Skin of body (tissue), 2 donors: Measurements from ENCODE around the gene KLHDC4. TPM values are rescaled to one million over a fixed set of nuclear protein-coding genes. Genes with fewer than 3 reads are reported as not detected.
"Not testable (repeated sequence)": the region's sequence is repeated elsewhere in the genome, so short reads cannot be mapped to it uniquely, and the experiment has no call there.

Source experiments
- DNase-seq: peaks from one replicate; lab custom pipeline; 2025; lab: John Stamatoyannopoulos, UW
- total RNA-seq: library from RNA; depleted of rRNA; stranded (reverse); fragments of >200 nt; gene quantifications from one replicate; pipeline ENCODE4 v1.2.3, GENCODE V29; 2014

The KLHDC4 gene
- total RNA-seq, 1 donor from 2014 or later = 18.7 TPM

DNA sequence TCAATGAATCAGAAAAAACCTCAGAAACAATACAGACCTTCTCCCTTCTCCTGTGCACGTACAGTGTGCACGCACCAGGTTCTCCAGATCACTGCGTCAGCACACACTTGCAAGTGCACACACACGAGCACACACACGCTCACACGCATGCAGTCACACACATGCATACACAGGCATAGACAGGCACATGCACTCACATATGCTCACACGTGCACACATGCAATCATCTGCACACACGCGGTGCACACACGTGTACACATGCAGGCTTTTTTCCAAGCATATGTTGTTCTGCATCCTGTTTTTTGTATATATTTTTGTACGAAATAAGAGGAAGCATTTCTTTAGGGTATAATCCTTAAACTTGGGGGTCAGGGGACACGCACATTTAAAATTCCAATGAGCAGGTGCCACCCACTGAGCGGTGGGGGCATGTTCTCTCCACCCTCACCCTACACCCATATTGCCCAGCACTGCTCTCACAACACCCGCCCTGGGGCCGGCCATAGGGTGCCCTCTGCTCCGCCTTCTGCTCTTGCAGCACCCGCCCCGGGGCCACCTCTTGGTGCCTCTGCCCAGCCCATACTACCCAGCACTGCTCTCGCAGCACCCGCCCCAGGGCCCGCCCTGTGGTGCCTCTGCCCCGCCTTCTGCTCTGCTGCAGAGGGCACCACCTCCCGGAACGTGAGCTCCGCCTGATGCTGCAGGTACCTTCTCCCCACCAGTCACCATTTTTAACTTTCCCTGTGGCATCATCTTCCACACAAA lies 20.9 kb downstream of the KLHDC4 start:
- DNase-seq = no peak

- DNase-seq = no peak
Measured at GRCh38 chr16:87742781-87743490, 22.9 kb downstream of the KLHDC4 start.

- DNase-seq = no peak
Measured at GRCh38 chr16:87741700-87742415, 23.9 kb downstream of the KLHDC4 start.

GRCh38 chr16:87740909-87741424 lies 24.8 kb downstream of the KLHDC4 start:
- no peak for DNase-seq

DNA sequence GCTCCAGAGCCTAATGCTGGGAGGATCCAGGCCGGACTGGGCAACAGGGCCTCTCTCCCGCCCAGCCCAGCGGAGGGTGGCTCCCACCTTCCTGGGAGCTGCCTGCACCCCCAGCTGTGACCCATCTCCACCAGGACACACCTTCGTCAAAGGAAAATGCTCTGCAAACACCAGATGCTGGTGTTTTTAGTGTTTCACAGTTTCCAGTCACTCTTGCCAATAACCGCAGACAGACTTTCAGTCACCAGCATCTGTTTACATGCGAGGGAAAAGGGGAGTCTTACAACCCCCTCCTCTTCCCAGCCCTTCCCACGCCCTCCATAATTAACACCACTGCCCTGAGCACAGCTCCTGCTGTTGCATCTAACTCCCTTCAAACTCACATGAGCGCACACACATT lies 25.3 kb downstream of the KLHDC4 start:
- DNase-seq = peak; percentile 63

- no peak for DNase-seq
Measured at GRCh38 chr16:87739801-87740200, 26.0 kb downstream of the KLHDC4 start.

DNA sequence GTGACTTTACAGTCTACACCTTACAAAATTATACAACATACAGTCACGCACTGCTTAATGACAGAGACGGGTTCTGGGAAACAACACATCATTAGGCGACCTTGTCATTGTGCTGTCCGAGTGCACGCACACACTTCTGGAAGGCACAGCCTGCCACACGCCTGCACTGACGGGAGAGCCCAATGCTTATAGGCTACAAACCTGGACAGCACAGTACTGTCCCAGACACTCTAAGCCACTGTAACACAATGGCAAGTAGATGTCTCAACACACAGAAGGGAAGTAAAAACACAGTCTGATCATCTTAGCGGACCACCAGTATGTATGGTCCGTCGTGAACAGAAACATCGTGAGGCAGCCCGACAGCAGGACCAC lies 29.8 kb downstream of the KLHDC4 start:
- no peak for DNase-seq

DNA sequence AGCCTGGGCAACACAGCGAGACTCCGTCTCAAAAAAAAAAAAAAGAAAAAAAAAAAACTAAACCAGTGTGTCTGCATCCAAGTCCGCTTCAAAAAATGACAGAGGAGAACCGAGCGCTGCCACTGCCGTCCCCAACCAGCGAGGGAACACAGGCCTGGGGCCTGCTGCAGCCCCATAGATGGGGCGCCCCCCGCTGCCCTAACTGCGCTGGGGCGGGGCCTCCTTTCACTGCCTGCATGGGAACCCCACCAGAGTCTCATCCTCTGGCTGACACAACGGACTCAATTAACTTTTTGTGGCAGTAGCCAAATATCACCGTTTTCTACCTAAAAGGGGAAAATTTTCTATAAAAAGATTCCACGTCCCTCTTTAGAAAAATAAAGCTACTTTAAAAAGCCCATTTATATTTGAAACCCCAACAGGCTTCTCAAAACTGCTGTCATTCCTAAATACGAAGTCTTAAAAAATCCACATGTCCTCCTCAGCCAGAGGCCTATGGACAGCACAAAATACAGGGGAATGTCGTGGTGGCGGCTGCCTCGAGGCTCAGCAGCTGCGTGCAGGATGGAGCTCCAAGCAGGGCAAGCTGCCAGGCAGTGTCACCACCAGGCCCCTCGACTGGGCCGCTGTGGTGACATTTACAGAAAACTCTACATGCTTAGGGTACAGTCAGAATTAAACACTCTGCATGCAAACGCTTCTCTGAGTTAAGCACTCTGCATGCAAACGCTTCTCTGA lies 30.3 kb downstream of the KLHDC4 start:
- DNase-seq = no peak

DNA sequence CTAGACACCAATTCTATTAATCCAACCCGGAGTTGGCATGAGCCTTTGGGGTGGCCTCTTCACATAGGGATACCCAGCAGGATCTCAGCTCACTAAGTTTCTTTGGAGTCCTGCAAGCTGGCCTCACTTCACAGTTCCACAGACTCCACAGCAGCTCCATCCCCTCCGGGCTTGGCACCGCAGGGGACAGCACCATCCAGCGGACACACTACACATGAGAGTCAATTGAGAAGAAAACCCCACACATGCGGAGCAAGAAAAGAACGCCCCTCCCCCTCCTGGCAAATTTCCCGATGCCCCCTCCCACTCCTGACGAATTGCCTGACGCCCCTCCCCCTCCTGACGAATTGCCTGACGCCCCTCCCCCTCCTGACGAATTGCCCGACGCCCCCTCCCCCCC lies 31.1 kb downstream of the KLHDC4 start:
- no peak for DNase-seq

GRCh38 chr16:87733190-87733589 lies 32.6 kb downstream of the KLHDC4 start:
- DNase-seq = no peak

DNA sequence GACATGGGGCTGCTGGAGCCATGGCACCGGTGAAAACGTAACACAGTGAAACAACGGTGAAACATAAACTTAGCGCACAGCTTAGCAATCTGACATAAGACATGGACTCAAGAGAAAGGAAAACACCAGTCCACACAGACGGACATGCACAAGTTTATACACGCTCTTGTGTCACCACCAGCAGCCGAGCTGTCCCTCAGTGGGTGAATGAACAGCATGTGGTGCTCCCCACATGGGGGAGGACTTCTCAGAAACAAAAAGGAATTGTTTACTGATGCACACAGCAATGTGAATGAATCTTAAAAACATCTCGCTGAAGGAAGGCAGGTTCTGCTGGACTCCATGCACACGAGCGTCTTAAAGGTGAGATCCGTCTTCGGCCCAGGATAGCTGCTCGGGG lies 34.2 kb downstream of the KLHDC4 start:
- DNase-seq = no peak

GRCh38 chr16:87729266-87729954 lies 36.4 kb downstream of the KLHDC4 start:
- no peak for DNase-seq

GRCh38 chr16:87728026-87728425 lies 37.8 kb downstream of the KLHDC4 start:
- DNase-seq = no peak

- no peak for DNase-seq
Measured at GRCh38 chr16:87727346-87727745, 38.4 kb downstream of the KLHDC4 start.

GRCh38 chr16:87726577-87726976 lies 39.2 kb downstream of the KLHDC4 start:
- DNase-seq = not testable (repeated sequence)

DNA sequence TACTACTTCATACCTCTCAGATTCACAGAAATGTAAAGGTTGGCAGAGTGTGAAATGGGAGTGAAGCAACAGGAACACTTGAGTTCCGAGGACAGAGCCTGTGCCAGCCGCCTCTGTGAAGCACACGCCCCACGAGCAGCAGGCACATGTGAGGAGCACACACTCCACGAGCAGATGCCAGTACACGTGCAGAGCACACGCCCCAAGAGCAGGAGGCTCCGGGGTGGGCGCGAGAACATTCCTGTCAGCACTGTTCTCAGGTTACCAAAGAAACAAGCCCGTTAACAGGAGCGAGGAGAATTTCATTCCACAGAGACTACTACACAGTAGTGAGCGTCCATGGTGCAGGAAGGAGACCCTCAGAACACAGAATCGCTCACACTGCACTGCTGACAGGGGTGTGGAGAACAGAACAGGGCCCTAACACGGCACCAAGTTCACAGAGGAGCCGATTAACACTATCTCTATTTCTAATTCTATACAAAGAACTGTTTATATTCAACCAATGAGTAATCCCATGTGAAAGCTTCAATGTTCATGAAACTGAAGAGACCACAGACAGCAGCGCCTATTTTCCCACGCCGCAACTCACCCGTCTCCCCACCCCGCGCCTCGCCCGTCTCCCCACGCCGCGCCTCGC lies 40.1 kb downstream of the KLHDC4 start:
- DNase-seq = no peak

- DNase-seq = no peak
Measured at GRCh38 chr16:87724490-87725291, 41.1 kb downstream of the KLHDC4 start.

DNA sequence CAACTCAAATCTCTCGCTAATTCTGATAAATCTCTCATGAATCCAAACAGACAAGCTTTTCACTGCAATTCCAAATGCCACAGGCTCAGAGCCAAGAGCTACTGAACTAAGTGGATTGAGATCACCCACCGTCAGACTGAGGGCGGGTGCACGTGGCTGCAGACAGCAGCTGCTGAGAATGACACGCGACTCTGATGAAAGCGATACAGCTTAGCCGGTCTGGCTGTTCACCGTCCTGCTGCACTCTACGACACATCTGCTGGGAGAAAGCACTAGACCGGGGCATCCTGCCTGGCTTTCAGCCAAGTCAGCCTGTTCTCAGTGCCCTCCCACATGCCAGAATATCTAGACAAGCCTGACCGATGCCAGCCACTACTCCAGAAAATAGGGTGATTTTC lies 42.6 kb downstream of the KLHDC4 start:
- peak; percentile 59 for DNase-seq

DNA sequence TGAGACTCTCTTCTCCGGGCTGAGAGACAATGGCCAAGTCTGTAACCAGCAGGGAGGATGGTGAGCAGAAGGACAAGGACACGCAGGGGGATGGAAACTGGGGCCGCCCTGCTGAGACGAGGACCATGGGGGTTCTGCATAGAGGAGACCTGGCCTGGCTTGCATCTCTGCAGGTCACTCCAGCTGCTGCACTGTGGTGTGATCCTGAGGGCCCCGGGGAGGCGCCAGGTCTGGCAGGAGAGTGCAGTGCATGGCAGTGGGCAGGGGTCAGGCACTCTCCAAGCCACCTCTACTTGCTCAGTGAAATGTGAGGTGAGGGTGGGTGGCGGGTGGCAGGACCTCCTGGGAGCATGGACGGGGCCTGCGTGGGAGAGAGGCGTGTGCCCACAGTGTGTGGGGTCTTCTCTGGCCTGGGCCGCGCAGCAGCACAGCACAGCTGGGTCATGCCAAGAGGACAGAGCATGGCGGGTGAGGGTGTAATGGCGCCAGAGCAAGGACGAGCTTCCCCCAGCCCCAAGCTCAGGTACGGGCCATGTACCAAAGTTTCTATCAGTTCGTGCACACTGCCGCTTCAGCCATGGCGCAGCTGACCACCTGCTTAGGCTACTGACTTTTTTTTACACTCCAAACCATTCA lies 43.1 kb downstream of the KLHDC4 start:
- DNase-seq = no peak
